ENCODE data around the gene PDGFB. TPM values are rescaled to one million over a fixed set of nuclear protein-coding genes. Genes with fewer than 3 reads are reported as not detected.

The PDGFB gene
- total RNA-seq, 2 donors from 2014 or later: 7.0 to 15.8 TPM

DNA sequence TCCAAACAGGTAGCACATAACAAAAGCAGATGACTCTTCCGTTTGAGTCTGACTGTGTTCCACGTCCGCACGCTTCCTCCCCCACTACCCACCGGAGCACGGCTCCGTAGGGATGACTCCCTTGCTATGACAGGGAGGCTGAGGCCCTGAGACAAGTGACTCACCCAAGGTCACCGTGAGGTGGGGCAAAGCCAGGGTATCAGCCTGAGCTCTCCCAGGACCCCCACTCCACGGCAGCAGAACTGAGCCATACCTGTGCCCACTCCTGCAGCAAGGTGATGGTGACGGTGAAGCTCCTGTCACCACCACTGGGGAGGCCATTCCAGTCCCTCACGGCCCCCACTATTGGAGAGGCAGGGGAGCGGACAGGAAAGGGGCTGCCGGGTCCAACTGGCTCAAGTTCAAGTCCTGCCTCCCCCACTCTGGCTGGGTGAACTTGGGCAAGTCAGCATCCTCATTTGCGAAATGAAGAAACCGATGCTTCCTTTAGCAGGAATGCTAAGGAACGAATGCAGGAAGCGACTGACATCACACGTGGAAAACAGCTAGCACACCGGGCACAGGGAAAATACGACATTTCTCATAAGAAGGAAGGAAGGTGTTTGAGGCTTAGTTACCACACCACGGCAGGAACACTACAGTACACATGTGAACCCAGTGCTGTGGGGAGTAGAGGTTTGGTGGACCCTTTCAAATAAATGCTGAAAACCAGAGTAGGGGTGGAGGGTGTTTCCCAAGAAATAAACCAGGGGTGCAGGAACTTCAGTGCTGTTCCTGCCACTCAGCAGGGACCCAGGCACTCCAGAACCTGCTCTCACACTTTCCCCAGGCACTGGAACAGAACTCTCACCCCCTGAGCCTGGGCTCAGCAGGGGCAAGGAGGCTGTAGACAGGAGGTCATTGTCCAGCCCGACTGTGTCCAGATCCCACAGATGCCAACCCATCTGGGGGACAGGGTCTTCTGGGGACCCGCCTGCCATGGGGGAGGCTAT lies 59.9 kb downstream of the PDGFB start:
- H3K9me3 ChIP-seq: no peaks in the 10 kb centered on the region
- WGBS, 2 donors: 66% methylated on average over 18 to 23 of the region's 23 CpGs
- no peak for TF ChIP-seq POLR2A (IDR thresholded peaks at IDR 0.05)
- TF ChIP-seq, protein P1, sequence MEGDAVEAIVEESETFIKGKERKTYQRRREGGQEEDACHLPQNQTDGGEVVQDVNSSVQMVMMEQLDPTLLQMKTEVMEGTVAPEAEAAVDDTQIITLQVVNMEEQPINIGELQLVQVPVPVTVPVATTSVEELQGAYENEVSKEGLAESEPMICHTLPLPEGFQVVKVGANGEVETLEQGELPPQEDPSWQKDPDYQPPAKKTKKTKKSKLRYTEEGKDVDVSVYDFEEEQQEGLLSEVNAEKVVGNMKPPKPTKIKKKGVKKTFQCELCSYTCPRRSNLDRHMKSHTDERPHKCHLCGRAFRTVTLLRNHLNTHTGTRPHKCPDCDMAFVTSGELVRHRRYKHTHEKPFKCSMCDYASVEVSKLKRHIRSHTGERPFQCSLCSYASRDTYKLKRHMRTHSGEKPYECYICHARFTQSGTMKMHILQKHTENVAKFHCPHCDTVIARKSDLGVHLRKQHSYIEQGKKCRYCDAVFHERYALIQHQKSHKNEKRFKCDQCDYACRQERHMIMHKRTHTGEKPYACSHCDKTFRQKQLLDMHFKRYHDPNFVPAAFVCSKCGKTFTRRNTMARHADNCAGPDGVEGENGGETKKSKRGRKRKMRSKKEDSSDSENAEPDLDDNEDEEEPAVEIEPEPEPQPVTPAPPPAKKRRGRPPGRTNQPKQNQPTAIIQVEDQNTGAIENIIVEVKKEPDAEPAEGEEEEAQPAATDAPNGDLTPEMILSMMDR (IDR thresholded peaks at IDR 0.05): no peak
- DNase-seq: no peak
- no peaks in the 10 kb centered on the region for H3K27me3 ChIP-seq
- intact Hi-C loops (cut with DNase I): no loop called here
- no peak overlapping the region for H3K4me3 ChIP-seq
- ATAC-seq: peak; percentile 5
- H3K36me3 ChIP-seq (replicated peaks in 1 of 2; ENCODE audit: insufficient read depth in 1 of 2, low read depth in 2 of 2): no peaks in the 10 kb centered on the region
- peak overlapping the region in 3 of 4 donors; percentile 31 to 58 (median 42) for H3K27ac ChIP-seq
- peaks cover 21% of the 10 kb centered on the region for H3K4me1 ChIP-seq

DNA sequence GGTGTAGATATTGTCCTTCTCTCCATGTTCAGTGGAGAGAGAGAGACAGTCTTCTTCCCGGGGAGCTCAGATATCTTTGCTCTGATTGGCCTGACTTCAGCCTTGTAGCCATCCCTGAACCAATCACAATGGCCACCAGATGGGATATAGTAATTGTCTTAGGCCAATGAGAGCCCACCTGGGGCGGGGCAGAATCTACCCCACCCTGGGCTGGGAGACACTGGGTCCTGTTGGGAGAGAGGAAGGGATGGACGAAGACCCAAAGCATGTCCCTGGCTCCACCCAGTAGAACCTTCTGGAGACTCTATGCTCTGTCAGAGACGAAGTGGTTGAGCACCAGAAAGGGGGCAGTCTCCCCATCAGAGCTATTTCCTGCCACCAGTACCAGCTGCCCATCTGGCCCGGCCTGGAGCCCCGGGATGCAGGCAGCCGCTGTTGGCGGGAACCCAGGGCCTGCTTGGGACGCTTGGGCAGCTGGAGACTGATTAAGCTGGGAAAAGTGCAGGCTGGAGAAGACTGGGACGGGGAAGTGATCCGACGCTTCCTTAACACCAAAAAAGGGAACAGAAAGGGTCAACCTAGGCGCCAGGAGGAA lies 60.7 kb downstream of the PDGFB start:
- peak; percentile 78 for ATAC-seq
- H3K4me1 ChIP-seq: peaks cover 19% of the 10 kb centered on the region
- H3K27me3 ChIP-seq: no peaks in the 10 kb centered on the region
- no peaks in the 10 kb centered on the region for H3K36me3 ChIP-seq (replicated peaks in 1 of 2; ENCODE audit: insufficient read depth in 1 of 2, low read depth in 2 of 2)
- WGBS, 2 donors: 36 to 46% methylated on average over 13 of the region's 13 CpGs
- DNase-seq: peak; percentile 76 to 90 (median 86)
- no peaks in the 10 kb centered on the region for H3K9me3 ChIP-seq
- intact Hi-C loops (cut with DNase I): no loop called here
- TF ChIP-seq, protein P1 (IDR thresholded peaks at IDR 0.05): peak in 1 of 7 experiments; percentile 3
- no peak for TF ChIP-seq POLR2A (IDR thresholded peaks at IDR 0.05)
- no peak overlapping the region for H3K4me3 ChIP-seq
- H3K27ac ChIP-seq: peak overlapping the region in 3 of 4 donors; percentile 31 to 58 (median 42)

DNA sequence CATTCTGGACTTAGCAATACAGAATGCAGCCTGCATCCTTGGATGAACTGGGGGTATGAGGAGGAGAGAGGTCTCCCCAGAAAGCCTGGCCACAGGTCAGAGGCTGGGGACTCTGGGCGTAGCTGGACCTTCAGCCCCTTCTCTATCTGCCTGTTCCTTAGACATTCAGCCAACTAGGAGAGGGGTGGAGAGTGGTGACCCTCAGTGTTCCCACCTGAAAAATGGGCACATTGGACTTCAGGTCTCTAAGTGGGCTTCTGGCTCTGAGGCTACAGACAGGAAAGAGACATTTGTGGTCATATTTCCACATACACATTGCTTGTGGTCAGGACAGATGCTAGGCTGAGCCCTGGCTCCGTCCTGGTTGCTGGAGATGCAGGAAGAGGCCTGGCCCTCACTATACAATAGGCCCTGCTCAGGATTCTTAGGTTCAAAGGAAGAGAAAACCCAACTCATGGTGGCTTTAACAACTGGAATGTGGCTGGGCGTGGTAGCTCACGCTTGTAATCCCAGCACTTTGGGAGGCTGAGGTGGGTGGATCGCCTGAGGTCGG lies 62.2 kb downstream of the PDGFB start:
- H3K27ac ChIP-seq: no peak overlapping the region
- H3K9me3 ChIP-seq: no peaks in the 10 kb centered on the region
- no peak for DNase-seq
- no peaks in the 10 kb centered on the region for H3K36me3 ChIP-seq (replicated peaks in 1 of 2; ENCODE audit: insufficient read depth in 1 of 2, low read depth in 2 of 2)
- H3K27me3 ChIP-seq: no peaks in the 10 kb centered on the region
- TF ChIP-seq POLR2A (IDR thresholded peaks at IDR 0.05): no peak
- TF ChIP-seq, protein P1 (IDR thresholded peaks at IDR 0.05): no peak
- WGBS, 2 donors: 93 to 100% methylated on average over 5 to 6 of the region's 6 CpGs
- intact Hi-C loops (cut with DNase I): no loop called here
- no peak for ATAC-seq
- H3K4me3 ChIP-seq: no peak overlapping the region
- H3K4me1 ChIP-seq: peaks cover 13% of the 10 kb centered on the region

DNA sequence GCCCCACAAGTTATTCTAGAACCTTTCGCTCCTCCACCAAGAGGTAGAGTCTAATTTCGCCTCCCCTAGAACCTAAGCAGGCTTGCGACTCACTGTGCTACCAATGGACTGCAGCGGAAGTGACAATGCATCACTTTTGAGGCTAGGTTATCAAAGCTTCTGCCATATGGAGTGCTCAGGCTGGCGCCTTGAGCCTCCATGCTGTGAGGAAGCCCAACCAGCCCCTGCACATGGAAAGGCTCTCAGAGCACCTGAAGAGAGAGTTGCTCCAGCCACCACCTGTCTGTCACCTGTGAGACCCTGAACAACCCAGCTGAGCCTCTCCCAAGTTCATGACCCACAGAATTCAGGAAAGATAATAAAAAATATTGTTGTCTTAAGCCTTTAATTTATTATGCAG lies 63.0 kb downstream of the PDGFB start:
- no peak for DNase-seq
- no peak overlapping the region for H3K4me3 ChIP-seq
- TF ChIP-seq POLR2A (IDR thresholded peaks at IDR 0.05): no peak
- TF ChIP-seq, protein P1 (IDR thresholded peaks at IDR 0.05): no peak
- H3K9me3 ChIP-seq: no peaks in the 10 kb centered on the region
- H3K36me3 ChIP-seq (replicated peaks in 1 of 2; ENCODE audit: insufficient read depth in 1 of 2, low read depth in 2 of 2): no peaks in the 10 kb centered on the region
- H3K4me1 ChIP-seq: peaks cover 18% of the 10 kb centered on the region
- no peak overlapping the region for H3K27ac ChIP-seq
- intact Hi-C loops (cut with DNase I): no loop called here
- ATAC-seq: no peak
- 84 to 98% methylated on average over 5 of the region's 5 CpGs for WGBS, 2 donors
- no peaks in the 10 kb centered on the region for H3K27me3 ChIP-seq

Measured in body of pancreas (tissue), 4 donors.